ENCODE results near the gene TTBK1. TPM values are rescaled to one million over a fixed set of nuclear protein-coding genes. Genes with fewer than 3 reads are reported as not detected.

Gene TTBK1
- total RNA-seq, 4 donors from 2014 or later = not detected

- TF ChIP-seq, protein P1, sequence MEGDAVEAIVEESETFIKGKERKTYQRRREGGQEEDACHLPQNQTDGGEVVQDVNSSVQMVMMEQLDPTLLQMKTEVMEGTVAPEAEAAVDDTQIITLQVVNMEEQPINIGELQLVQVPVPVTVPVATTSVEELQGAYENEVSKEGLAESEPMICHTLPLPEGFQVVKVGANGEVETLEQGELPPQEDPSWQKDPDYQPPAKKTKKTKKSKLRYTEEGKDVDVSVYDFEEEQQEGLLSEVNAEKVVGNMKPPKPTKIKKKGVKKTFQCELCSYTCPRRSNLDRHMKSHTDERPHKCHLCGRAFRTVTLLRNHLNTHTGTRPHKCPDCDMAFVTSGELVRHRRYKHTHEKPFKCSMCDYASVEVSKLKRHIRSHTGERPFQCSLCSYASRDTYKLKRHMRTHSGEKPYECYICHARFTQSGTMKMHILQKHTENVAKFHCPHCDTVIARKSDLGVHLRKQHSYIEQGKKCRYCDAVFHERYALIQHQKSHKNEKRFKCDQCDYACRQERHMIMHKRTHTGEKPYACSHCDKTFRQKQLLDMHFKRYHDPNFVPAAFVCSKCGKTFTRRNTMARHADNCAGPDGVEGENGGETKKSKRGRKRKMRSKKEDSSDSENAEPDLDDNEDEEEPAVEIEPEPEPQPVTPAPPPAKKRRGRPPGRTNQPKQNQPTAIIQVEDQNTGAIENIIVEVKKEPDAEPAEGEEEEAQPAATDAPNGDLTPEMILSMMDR (IDR thresholded peaks at IDR 0.05; ENCODE audit: low read depth) = no peak
Measured at GRCh38 chr6:43304882-43305281, 61.6 kb downstream of the TTBK1 start.

- TF ChIP-seq, protein P1 (IDR thresholded peaks at IDR 0.05; ENCODE audit: low read depth) = no peak
Measured at GRCh38 chr6:43306086-43306485, 62.8 kb downstream of the TTBK1 start.

DNA sequence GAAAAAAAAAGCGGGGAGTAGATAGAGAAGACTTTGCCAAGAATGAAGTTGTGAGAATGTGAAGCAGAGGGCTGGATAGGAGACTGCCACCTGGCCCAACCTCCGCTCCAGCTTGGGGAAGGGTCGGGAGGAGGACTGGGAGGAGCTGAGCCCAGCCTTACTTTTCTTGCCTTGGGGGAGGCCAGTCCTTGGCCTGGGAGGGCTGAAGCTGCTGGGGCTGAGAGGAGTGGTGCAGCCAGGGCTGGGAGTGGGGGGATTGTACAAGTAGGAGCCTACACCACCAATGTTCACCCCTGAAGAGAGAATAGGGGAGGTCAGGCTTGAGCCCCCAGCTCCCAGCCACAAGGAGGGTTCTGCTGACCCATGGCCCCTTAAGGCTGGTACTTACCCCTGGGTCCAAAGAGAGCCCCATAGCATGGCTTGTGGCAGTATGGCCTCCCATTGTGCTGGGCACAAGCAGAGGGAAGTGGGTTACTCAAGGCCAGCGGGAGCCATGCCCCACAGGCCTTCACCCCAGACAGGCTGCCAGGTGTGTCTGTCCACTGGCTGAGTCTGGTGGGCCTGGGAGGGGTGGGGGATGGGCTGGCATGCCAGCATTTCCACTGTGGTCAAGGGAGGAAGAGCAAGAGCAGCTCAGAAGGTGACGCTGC is 64.3 kb downstream of the TTBK1 start:
- TF ChIP-seq, protein P1 (IDR thresholded peaks at IDR 0.05; ENCODE audit: low read depth) = no peak

DNA sequence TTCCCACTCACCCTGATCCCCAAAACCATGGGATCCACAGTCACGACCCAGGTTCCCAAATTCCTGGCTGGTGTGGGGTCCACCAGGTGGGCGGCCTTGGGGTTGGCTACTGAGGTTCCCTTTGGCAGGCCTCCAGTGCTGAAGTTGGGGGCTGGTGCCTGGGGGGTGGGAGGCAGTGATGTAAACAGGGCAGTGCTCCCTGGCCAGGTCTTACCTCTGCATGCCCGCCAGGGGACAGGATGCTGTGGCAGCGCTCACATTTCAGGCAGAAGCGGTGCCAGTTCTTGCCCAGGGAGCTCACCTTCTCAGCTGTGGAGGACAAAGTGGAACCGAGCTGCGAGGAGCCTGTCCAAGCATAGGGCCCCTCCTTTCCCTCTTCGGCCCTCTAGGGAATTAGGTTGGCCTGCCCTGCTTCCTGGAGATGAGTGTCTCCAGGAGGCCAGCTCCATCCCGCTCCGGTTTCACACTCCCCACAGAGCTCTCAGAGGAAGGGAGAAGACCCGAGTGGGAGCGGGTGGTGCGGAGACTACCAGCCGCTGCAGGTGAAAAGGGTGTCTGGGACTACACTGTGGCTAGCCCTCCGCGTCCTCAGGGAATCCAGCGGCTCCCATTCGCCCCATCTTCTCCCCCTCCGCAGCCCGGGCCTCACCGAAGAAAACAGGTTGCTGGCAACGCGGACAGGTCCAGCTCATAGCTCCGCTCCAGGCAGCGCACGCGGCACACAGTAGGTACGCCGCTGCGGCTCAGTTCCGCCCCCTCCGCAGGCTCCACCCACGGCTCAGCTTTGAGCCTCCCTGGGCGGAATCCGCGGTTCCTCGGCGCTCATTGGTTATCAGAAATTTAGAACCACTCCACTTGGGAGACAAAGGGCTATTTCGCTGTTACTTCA is 65.1 kb downstream of the TTBK1 start, which contains the start of gene CRIP3:
Gene CRIP3, minus strand, starts transcription at position 726 of the 889 bp plus-strand sequence. Its CDS starts 34 bp downstream, at position 692.
- TF ChIP-seq, protein P1 (IDR thresholded peaks at IDR 0.05; ENCODE audit: low read depth) = no peak

GRCh38 chr6:43308990-43309477 is 65.8 kb downstream of the TTBK1 start:
- TF ChIP-seq, protein P1 (IDR thresholded peaks at IDR 0.05; ENCODE audit: low read depth) = no peak

- TF ChIP-seq, protein P1 (IDR thresholded peaks at IDR 0.05; ENCODE audit: low read depth) = no peak
Measured at GRCh38 chr6:43310134-43310533, 66.9 kb downstream of the TTBK1 start.

GRCh38 chr6:43310624-43311023 is 67.3 kb downstream of the TTBK1 start:
- TF ChIP-seq, protein P1 (IDR thresholded peaks at IDR 0.05; ENCODE audit: low read depth) = no peak
